Measurements from ENCODE around the gene KANSL1.

- no peak for TF ChIP-seq MAX (IDR thresholded peaks at IDR 0.05)
- TF ChIP-seq CREB1 (IDR thresholded peaks at IDR 0.05; ENCODE audit: low read depth): no peak
- no peak for TF ChIP-seq FOXM1 (IDR thresholded peaks at IDR 0.05; ENCODE audit: borderline replicate concordance, low read depth)
- TF ChIP-seq RAD21 (IDR thresholded peaks at IDR 0.05; ENCODE audit: low read depth): no peak
- no peak for TF ChIP-seq YY1 (IDR thresholded peaks at IDR 0.05; ENCODE audit: low read depth)
- no peak for TF ChIP-seq EP300 (IDR thresholded peaks at IDR 0.05; ENCODE audit: borderline replicate concordance)
Observed at GRCh38 chr17:46061435-46061834, 131.8 kb downstream of the KANSL1 start.
